DMS79 treated with DMSO at 0.1 percent for 48 hours (cell line): ENCODE measurements around the gene POLE.

Experiments
- DNase-seq: peaks from one replicate; lab custom pipeline; 2025; lab: John Stamatoyannopoulos, UW

The POLE gene

GRCh38 chr12:132675757-132676432, 11.2 kb downstream of the POLE start:
- DNase-seq = no peak

DNA sequence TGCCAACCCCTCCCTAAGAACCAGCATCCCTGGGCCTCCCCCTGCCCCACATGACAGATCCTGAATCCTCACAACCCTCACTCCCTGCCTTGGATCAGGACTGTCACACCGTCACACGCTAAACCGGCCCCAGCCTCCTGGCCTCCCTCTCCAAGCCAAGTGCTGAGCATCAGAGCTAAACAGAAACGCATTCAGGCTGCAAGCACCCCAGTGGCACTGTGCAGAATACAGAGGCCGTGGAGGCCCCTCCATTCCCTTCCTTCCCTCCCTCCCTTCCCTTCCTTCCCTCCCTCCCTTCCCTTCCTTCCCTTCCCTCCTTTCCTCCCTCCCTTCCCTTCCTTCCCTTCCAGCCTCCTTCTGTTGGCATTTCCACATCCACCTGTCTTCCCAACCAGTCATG, 12.6 kb downstream of the POLE start:
- no peak for DNase-seq

DNA sequence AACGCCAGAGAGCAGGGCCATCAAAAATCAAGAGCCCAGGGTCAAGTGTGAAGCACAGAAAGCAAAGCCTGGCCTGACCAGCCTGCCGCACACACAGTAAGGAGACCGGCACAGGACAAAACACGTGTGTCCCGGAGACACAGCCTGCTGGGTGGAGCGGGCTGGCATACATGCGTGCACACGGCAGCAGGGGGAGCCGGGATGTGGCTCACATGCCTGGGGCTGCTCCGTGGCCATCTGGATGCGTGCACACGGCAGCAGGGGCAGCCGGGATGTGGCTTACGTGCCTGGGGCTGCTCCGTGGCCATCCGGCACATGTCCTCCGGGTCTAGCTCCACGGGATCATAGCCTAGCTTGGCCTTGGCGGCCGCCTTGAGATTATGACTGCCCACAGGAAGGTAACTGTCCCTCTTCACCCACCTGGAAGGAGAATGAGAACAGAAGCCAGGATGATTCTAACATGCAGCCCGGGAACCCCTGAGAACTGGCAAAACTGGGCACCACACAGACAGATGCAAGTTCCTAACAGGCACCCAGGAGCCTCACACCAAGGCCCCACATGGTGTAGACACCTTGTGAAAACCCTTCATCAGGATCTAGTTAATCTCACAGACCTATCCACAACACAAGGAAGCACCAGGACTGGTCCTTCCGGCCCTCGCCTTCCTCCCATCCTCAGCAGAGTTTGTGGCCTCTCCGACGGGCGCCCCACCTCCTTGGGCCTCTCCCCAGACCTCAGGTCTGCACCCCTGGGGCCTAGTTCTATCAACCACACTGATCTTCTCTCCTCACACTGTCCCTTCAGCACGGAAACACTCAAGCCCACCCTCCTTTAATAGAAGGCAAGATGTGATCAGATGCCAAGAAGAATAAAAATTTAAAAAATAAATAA, 13.6 kb downstream of the POLE start:
- no peak for DNase-seq

GRCh38 chr12:132672678-132673077, 14.5 kb downstream of the POLE start:
- no peak for DNase-seq

GRCh38 chr12:132672116-132672515, 15.0 kb downstream of the POLE start:
- no peak for DNase-seq

DNA sequence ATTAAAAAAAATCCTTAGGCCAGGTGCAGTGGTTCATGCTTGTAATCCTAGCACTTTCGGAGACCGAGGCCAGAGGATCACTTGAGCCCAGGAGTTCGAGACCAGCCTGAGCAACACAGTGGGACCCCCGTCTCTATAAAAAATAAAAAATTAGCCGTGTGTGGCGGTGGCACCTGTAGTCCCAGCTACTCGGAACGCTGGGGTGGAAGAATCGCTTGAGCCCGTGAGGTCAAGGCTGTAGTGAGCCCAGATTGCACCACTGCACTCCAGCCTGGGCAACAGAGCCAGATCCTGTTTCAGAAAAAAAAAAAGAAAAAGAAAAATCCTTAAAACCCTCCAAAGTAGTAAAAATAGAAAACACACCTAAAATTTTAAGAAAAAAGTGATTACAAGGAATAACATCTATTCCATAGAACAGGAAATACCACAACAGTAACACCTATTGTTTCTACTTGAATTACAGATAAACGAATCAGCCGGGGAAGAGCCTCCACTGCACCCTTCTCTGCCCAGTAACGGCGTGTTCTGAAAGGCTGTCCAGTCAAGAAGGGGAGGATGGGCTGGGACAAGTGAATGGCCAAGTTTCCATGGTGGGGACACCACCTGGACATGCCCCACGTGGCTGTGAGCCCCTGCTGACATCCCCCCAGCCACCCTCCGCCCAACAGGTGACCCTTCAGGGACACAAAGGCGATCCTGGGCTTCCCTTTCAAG, 17.8 kb downstream of the POLE start:
- DNase-seq = no peak

GRCh38 chr12:132668191-132669088, 18.7 kb downstream of the POLE start:
- no peak for DNase-seq

GRCh38 chr12:132665794-132666193, 21.3 kb downstream of the POLE start:
- no peak for DNase-seq

- DNase-seq = no peak
Observed at GRCh38 chr12:132665149-132665491, 22.0 kb downstream of the POLE start.

- DNase-seq = no peak
Observed at GRCh38 chr12:132664206-132665148, 22.7 kb downstream of the POLE start.

- no peak for DNase-seq
Observed at GRCh38 chr12:132662901-132663755, 24.0 kb downstream of the POLE start.

DNA sequence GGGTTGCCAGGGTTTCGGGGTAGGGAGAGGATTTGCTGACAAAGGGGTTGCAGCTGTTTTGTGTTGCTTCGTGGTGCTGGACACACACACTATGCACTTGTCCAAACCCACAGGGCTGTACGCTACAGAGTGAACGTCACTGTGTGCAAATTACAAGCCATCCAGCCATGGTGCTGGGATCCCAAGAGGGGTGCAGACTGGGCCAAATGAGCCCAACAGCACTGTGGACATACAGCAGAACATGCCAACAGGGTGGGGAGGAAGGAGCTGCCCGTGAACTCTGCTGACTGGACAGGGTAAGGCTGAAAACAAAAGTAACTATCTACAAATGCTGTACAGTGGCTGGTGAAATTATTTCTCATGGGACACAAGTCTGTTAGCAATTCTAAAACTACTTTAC, 25.2 kb downstream of the POLE start:
- DNase-seq = no peak

- DNase-seq = no peak
Observed at GRCh38 chr12:132660996-132661395, 26.1 kb downstream of the POLE start.

DNA sequence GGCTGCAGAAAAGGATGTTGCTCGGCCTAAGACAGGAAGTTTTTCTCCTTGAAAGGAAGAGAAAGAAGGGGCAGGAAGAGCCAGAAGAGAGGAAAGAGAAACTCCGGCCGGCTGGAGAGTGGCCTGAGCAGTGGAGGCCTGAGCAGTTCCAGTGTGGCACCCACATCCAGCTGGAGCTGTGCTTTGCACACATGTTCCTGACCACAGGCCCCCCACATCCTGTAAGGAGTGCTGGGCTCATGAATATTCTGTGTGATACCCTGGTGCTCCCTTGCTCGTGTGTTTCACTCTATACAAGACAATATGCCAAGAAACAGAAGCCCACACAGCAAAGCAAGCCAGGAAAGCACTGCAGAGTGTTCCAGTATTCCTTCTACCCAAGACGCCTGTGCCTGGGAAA, 27.1 kb downstream of the POLE start:
- no peak for DNase-seq

DNA sequence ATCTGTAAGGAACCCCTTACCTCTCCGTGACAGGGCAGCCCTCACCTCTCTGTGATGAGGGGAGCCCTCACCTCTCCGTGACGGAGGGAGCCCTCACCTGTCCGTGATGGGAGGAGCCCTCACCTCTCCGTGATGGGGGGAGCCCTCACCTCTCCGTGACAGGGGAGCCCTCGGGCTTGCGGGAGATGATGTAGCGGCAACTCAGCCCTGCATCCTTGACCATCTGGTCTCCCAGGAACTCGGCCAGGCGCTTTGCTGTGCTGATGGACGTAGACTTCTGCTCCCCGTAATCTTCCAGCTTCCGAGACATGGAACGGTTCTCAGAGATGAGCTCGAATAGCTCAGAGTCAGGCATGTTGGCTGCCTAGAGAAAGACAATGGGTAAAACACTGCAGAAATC, 28.0 kb downstream of the POLE start:
- no peak for DNase-seq

DNA sequence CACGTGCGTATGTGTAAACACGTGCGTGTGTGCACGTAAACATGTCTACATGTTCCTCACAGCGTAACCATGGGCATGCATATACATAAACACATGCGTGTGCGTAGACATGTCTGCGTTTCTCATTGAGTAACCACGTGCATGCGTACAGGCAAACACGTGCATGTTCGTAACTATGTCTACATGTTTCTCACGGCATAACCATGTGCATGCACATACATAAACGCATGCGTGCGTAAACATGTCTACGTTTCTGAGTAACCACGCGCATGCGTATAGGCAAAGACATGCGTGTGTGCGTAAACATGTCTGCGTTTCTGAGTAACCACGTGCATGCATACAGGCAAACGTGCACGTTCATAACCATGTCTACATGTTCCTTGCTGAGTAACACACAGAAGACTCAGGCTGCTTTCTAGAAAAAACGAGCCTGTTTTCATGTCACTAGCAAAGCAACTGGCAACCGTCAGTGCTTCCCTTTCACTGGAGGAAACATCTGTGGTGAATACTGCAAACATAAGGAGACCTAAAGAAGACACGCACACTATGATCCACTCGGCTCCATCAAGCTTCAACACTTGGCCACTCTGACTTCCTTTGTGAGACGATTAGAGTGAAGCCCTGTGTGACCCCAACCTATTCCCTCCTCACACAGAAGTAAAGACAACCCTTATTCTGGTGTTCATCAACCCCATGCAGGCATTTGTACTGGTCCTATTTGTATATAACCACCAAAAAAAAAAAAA, 28.8 kb downstream of the POLE start:
- no peak for DNase-seq

DNA sequence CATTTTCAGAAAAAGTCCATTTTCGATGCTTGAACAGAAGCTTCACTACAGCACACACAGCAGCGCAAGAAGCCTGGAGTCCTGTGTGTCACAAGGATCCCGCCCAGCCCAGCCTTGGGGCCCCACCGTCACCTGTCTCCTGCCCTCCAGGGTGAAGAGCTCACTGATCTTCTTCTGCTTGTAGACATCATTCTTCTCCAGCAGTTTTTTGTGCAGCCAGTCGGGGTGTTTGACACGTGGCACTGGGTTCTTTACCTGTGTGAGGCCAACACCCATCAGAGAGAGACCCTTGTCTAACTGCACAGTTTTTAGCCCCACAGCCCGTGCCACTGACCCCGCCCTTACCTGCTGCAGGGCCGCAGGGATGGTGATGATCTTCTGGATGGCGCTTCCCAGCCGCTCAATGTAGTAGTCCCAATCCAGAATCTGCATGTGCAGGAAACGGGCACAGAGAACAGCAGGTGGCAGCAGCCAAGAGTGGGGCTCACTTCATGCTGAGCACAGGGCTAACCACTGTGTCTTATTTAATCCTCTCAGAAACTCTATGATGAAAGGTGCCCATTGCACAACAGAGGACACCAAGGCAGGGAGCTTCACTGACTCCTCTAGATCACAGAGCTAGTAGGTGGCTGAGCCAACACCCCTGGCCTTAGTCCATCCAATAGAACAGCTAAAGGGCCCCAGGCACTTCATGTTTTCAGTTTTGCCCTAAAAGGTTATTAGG, 30.0 kb downstream of the POLE start:
- DNase-seq = no peak

GRCh38 chr12:132653567-132654290, 33.4 kb downstream of the POLE start:
- no peak for DNase-seq
